ENCODE results near the gene ADAT1.
"Not testable (repeated sequence)": the region's sequence is repeated elsewhere in the genome, so short reads cannot be mapped to it uniquely, and the experiment has no call there.

The ADAT1 gene

GRCh38 chr16:75620326-75621169, 2.5 kb downstream of the ADAT1 start:
- DNase-seq (ENCODE audit: low read depth): no peak

GRCh38 chr16:75618780-75619179, 4.3 kb downstream of the ADAT1 start:
- no peak for DNase-seq (ENCODE audit: low read depth)

- DNase-seq (ENCODE audit: low read depth): no peak
These were observed 6.0 kb downstream of the ADAT1 start for GRCh38 chr16:75617121-75617520.

- no peak for DNase-seq (ENCODE audit: low read depth)
These were observed 6.5 kb downstream of the ADAT1 start for GRCh38 chr16:75616521-75617010.

GRCh38 chr16:75615619-75616018, 7.5 kb downstream of the ADAT1 start:
- no peak for DNase-seq (ENCODE audit: low read depth)

GRCh38 chr16:75614066-75614897, 8.8 kb downstream of the ADAT1 start:
- DNase-seq (ENCODE audit: low read depth): no peak

- DNase-seq (ENCODE audit: low read depth): no peak
These were observed 16.6 kb downstream of the ADAT1 start for GRCh38 chr16:75606507-75606906.

- no peak for DNase-seq (ENCODE audit: low read depth)
These were observed 19.8 kb downstream of the ADAT1 start for GRCh38 chr16:75603241-75603640.

- no peak for DNase-seq (ENCODE audit: low read depth)
These were observed 23.4 kb downstream of the ADAT1 start for GRCh38 chr16:75599452-75600277.

- no peak for DNase-seq (ENCODE audit: low read depth)
These were observed 29.0 kb downstream of the ADAT1 start for GRCh38 chr16:75593825-75594820.

GRCh38 chr16:75593308-75593707, 29.8 kb downstream of the ADAT1 start:
- no peak for DNase-seq (ENCODE audit: low read depth)

GRCh38 chr16:75591927-75592326, 31.2 kb downstream of the ADAT1 start:
- DNase-seq (ENCODE audit: low read depth): not testable (repeated sequence)

GRCh38 chr16:75590920-75591843, 31.9 kb downstream of the ADAT1 start:
- DNase-seq (ENCODE audit: low read depth): no peak

- no peak for DNase-seq (ENCODE audit: low read depth)
These were observed 33.8 kb downstream of the ADAT1 start for GRCh38 chr16:75589306-75589705.

GRCh38 chr16:75588716-75589115, 34.4 kb downstream of the ADAT1 start:
- no peak for DNase-seq (ENCODE audit: low read depth)

- DNase-seq (ENCODE audit: low read depth): no peak
These were observed 39.0 kb downstream of the ADAT1 start for GRCh38 chr16:75584108-75584507.

- DNase-seq (ENCODE audit: low read depth): no peak
These were observed 43.7 kb downstream of the ADAT1 start for GRCh38 chr16:75579281-75579834.

GRCh38 chr16:75578725-75579124, 44.4 kb downstream of the ADAT1 start:
- DNase-seq (ENCODE audit: low read depth): no peak

- DNase-seq (ENCODE audit: low read depth): no peak
These were observed 44.9 kb downstream of the ADAT1 start for GRCh38 chr16:75578212-75578611.

All from stimulated activated CD8-positive, alpha-beta memory T cell treated with anti-CD3 and anti-CD28 coated beads, Interleukin-15, amount 100 ng/mL, for 1 hour (primary cell).